SK-N-SH treated with all-trans-retinoic acid at 6 μM for 48 hours (cell line): Measurements from ENCODE around the gene FAM3B.

Experiments used
- ATAC-seq: fragments of 200-7000 bp; cut with Tn5 transposase; 3 replicates; pipeline ENCODE4 v1.9.1; 2020; ENCODE audit warnings: mild to moderate bottlenecking, moderate library complexity
- ARNTL ChIP-seq: fragments of 450-650 bp; formaldehyde crosslinking; IDR thresholded peaks from 2 replicates; pipeline ENCODE4 v1.5.0; 2020; ENCODE audit warnings: low read depth, mild to moderate bottlenecking, moderate library complexity, borderline replicate concordance
- BACH2 ChIP-seq: fragments of 250-450 bp; sonication (Bioruptor Pico); IDR thresholded peaks from 2 replicates; pipeline ENCODE4 v1.9.0; 2021; ENCODE audit warnings: mild to moderate bottlenecking, borderline replicate concordance
- CSRNP3 ChIP-seq: fragments of 250-450 bp; sonication (Bioruptor Pico); IDR thresholded peaks from 2 replicates; pipeline ENCODE4 v1.5.1; 2021; ENCODE audit warnings: mild to moderate bottlenecking, moderate library complexity
- GLIS3 ChIP-seq: fragments of 250-450 bp; sonication (Bioruptor Pico); IDR thresholded peaks from 2 replicates; pipeline ENCODE4 v1.5.0; 2020; ENCODE audit warnings: mild to moderate bottlenecking, moderate library complexity
- ISL1 ChIP-seq: fragments of 250-450 bp; sonication (Bioruptor Pico); IDR thresholded peaks from 2 replicates; pipeline ENCODE4 v2.1.2; 2022; ENCODE audit warnings: mild to moderate bottlenecking, moderate library complexity
- OSR1 ChIP-seq: fragments of 250-450 bp; sonication (Bioruptor Pico); IDR thresholded peaks from 2 replicates; pipeline ENCODE4 v1.8.0; 2022; ENCODE audit warnings: moderate library complexity, mild to moderate bottlenecking, inconsistent platforms
- PATZ1 ChIP-seq: fragments of 250-450 bp; sonication (Bioruptor Pico); IDR thresholded peaks from 2 replicates; pipeline ENCODE4 v1.8.0; 2020; ENCODE audit warnings: mild to moderate bottlenecking, moderate library complexity, borderline replicate concordance
- POU6F1 ChIP-seq: fragments of 250-450 bp; sonication (Bioruptor Pico); IDR thresholded peaks from 2 replicates; pipeline ENCODE4 v1.8.0; 2021; ENCODE audit warnings: low read depth, mild to moderate bottlenecking, moderate library complexity, borderline replicate concordance
- PPARA ChIP-seq: fragments of 250-450 bp; sonication (Bioruptor Pico); IDR thresholded peaks from 2 replicates; pipeline ENCODE4 v1.5.0; 2020; ENCODE audit warnings: mild to moderate bottlenecking, borderline replicate concordance
- RARB ChIP-seq: fragments of 250-450 bp; sonication (Bioruptor Pico); IDR thresholded peaks from 2 replicates; pipeline ENCODE4 v1.8.0; 2021; ENCODE audit warnings: mild to moderate bottlenecking, moderate library complexity
- SNAI2 ChIP-seq: fragments of 250-450 bp; sonication (Bioruptor Pico); IDR thresholded peaks from 2 replicates; pipeline ENCODE4 v1.5.0; 2020; ENCODE audit warnings: mild to moderate bottlenecking, moderate library complexity
- TCF4 ChIP-seq: fragments of 250-450 bp; sonication (Bioruptor Pico); IDR thresholded peaks from 2 replicates; pipeline ENCODE4 v1.8.0; 2021; ENCODE audit warnings: mild to moderate bottlenecking, moderate library complexity, borderline replicate concordance
- TOX ChIP-seq: fragments of 250-450 bp; sonication (Bioruptor Pico); IDR thresholded peaks from 2 replicates; pipeline ENCODE4 v1.8.0; 2021; ENCODE audit warnings: mild to moderate bottlenecking, moderate library complexity, borderline replicate concordance
- TSHZ2 ChIP-seq: fragments of 250-450 bp; sonication (Bioruptor Pico); IDR thresholded peaks from 2 replicates; pipeline ENCODE4 v1.5.0; 2020; ENCODE audit warnings: mild to moderate bottlenecking, moderate library complexity
- ZC3H10 ChIP-seq: fragments of 250-450 bp; sonication (Bioruptor Pico); IDR thresholded peaks from 2 replicates; pipeline ENCODE4 v1.5.1; 2021; ENCODE audit warnings: mild to moderate bottlenecking, moderate library complexity
- ZFP3 ChIP-seq: fragments of 250-450 bp; sonication (Bioruptor Pico); IDR thresholded peaks from 2 replicates; pipeline ENCODE4 v1.5.0; 2020; ENCODE audit warnings: mild to moderate bottlenecking, moderate library complexity
- ZFP30 ChIP-seq: fragments of 450-650 bp; formaldehyde crosslinking; IDR thresholded peaks from 2 replicates; pipeline ENCODE4 v1.5.0; 2022; ENCODE audit warnings: mild to moderate bottlenecking, moderate library complexity
- ZNF70 ChIP-seq: fragments of 450-650 bp; formaldehyde crosslinking; IDR thresholded peaks from 2 replicates; pipeline ENCODE4 v1.5.0; 2020; ENCODE audit warnings: mild to moderate bottlenecking, moderate library complexity
- ZNF8 ChIP-seq: fragments of 450-650 bp; formaldehyde crosslinking; IDR thresholded peaks from 2 replicates; pipeline ENCODE4 v1.5.0; 2020; ENCODE audit warnings: mild to moderate bottlenecking, moderate library complexity

Gene FAM3B

GRCh38 chr21:41326414-41327080 lies 9.9 kb downstream of the FAM3B start:
- ATAC-seq = no peak
- TF ChIP-seq ZNF70 (CRISPR knock-in tag) = no peak
- no peak for TF ChIP-seq ZC3H10
- no peak for TF ChIP-seq ZNF8 (CRISPR knock-in tag)
- no peak for TF ChIP-seq SNAI2 (CRISPR knock-in tag)
- TF ChIP-seq RARB (CRISPR knock-in tag) = no peak
- no peak for TF ChIP-seq OSR1
- no peak for TF ChIP-seq TSHZ2
- no peak for TF ChIP-seq GLIS3 (CRISPR knock-in tag)
- TF ChIP-seq PATZ1 (CRISPR knock-in tag) = no peak
- no peak for TF ChIP-seq PPARA (CRISPR knock-in tag)
- no peak for TF ChIP-seq CSRNP3
- TF ChIP-seq BACH2 (CRISPR knock-in tag) = no peak
- TF ChIP-seq TOX (CRISPR knock-in tag) = no peak
- no peak for TF ChIP-seq TCF4 (CRISPR knock-in tag)

- ATAC-seq = no peak
Observed at GRCh38 chr21:41327753-41328152, 11.2 kb downstream of the FAM3B start.

More at GRCh38 chr21:41327753-41328152, 11.2 kb downstream of the FAM3B start:
- TF ChIP-seq SNAI2 (CRISPR knock-in tag) (no peak), ARNTL (no peak), ZFP3 (no peak), ZFP30 (CRISPR knock-in tag) (no peak), CSRNP3 (no peak), ZC3H10 (no peak), ISL1 (CRISPR knock-in tag) (no peak), ZNF70 (CRISPR knock-in tag) (no peak), GLIS3 (CRISPR knock-in tag) (no peak), POU6F1 (no peak)
- TF ChIP-seq, all 23 proteins: peak for 0
